GM21447 (cell line): Measurements from ENCODE around the gene AVPI1.
"Not testable (repeated sequence)": the region's sequence is repeated elsewhere in the genome, so short reads cannot be mapped to it uniquely, and the experiment has no call there.

Experiments used
- ATAC-seq: cut with Tn5 transposase; IDR thresholded peaks from one replicate; pipeline ENCODE4 v1.9.1; 2021; ENCODE audit not compliant: unreplicated experiment

AVPI1 gene

GRCh38 chr10:97684368-97684713 is 2.7 kb downstream of the AVPI1 start:
- not testable (repeated sequence) for ATAC-seq

- no peak for ATAC-seq
These were observed 3.3 kb downstream of the AVPI1 start for GRCh38 chr10:97683556-97684367.

GRCh38 chr10:97682042-97682441 is 5.0 kb downstream of the AVPI1 start:
- ATAC-seq = no peak

GRCh38 chr10:97679594-97679993 is 7.4 kb downstream of the AVPI1 start:
- no peak for ATAC-seq

GRCh38 chr10:97676770-97677581 is 10.1 kb downstream of the AVPI1 start:
- peak; percentile 63 for ATAC-seq

- no peak for ATAC-seq
These were observed 11.8 kb downstream of the AVPI1 start for GRCh38 chr10:97675222-97675621.

- ATAC-seq = no peak
These were observed 13.1 kb downstream of the AVPI1 start for GRCh38 chr10:97673736-97674525.

GRCh38 chr10:97669571-97669970 is 17.5 kb downstream of the AVPI1 start:
- no peak for ATAC-seq

GRCh38 chr10:97667463-97667862 is 19.6 kb downstream of the AVPI1 start:
- ATAC-seq = no peak

- ATAC-seq = no peak
These were observed 20.0 kb downstream of the AVPI1 start for GRCh38 chr10:97666992-97667391.

- ATAC-seq = no peak
These were observed 22.7 kb downstream of the AVPI1 start for GRCh38 chr10:97664282-97664850.

- no peak for ATAC-seq
These were observed 27.5 kb downstream of the AVPI1 start for GRCh38 chr10:97659589-97659988.

GRCh38 chr10:97656777-97657176 is 30.3 kb downstream of the AVPI1 start:
- ATAC-seq = no peak

- ATAC-seq = no peak
These were observed 35.3 kb downstream of the AVPI1 start for GRCh38 chr10:97651773-97652172.

- no peak for ATAC-seq
These were observed 36.3 kb downstream of the AVPI1 start for GRCh38 chr10:97650726-97651125.

GRCh38 chr10:97649405-97649750 is 37.7 kb downstream of the AVPI1 start:
- ATAC-seq = not testable (repeated sequence)

- ATAC-seq = peak; percentile 91
These were observed 38.3 kb downstream of the AVPI1 start for GRCh38 chr10:97648562-97649404.

GRCh38 chr10:97647556-97647955 is 39.5 kb downstream of the AVPI1 start:
- ATAC-seq = no peak

GRCh38 chr10:97644936-97645335 is 42.1 kb downstream of the AVPI1 start:
- ATAC-seq = no peak

- no peak for ATAC-seq
These were observed 43.5 kb downstream of the AVPI1 start for GRCh38 chr10:97643441-97643985.
